ENCODE results near the gene CLPX.
"Not testable (repeated sequence)": the region's sequence is repeated elsewhere in the genome, so short reads cannot be mapped to it uniquely, and the experiment has no call there.

Gene CLPX

DNA sequence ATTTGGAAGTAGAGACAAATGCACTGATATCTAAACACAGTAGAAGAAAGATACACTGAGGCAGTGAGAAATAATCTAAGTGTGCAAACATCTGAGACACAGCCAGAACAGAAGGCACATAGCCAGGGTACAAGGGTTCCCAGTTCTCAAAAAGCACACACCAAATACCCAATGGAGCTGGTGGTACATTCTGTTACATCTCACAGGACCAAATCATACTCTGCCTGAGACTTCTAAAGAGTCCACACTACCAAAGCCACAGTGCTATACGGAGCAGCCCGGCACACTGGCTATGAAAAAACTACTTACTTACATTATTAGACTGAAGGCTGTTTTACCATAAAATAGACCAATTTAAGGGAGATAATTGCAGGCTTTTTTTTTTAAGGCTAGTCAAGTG lies 19.3 kb downstream of the CLPX start:
- DNase-seq = no peak

DNA sequence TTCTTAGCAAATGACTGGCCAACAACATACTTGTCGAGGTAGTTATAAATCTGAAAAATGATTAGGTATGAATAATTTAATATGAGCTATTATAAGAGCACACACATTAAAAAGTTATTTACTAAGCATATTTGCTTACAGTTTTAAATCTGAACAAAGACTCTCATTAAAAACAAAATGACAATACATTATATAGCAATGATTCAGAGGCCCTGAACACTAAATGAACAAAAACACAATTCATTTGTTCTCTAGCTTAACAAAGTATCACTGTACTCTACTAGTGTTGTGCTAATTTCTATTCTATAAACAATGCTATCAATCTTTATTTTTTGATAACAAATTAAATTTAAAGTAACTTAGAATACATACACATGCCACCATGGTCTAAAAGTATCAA lies 21.0 kb downstream of the CLPX start:
- DNase-seq = no peak

DNA sequence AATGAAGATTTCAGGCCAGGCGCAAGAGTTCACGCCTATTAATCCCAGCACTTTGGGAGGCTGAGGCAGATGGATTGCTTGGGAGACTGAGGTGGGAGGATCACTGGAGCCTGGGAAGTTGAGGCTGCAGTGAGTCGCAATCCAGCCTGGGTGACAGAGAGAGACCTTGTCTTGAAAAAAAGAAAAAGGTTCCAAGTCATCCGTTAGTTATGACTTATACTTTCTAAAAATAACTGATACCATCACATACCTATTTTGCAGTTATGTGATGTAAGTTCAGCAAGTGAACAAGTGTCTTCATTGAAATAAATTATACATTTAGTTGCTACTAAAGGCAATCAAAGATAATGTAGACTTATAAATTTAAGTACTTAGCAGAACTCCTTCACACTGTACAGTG lies 22.1 kb downstream of the CLPX start:
- DNase-seq = no peak

DNA sequence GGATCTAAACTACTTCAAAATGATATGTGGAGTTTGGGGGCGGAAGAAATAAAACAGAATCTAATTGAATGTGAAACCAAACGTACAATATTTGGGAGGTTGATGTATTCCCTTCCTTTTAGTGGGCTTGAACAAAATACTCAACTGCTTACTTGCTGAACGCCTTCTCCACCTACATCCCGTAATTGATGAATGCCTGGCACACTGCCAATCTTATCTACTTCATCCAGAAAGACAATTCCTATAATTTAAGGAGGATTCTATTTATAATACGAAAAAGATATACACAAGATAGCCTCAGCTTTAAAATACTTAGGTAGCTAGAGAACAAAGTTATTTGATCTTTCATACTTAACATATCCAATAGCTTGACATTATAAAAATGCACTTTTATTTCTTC lies 28.4 kb downstream of the CLPX start:
- DNase-seq = no peak

DNA sequence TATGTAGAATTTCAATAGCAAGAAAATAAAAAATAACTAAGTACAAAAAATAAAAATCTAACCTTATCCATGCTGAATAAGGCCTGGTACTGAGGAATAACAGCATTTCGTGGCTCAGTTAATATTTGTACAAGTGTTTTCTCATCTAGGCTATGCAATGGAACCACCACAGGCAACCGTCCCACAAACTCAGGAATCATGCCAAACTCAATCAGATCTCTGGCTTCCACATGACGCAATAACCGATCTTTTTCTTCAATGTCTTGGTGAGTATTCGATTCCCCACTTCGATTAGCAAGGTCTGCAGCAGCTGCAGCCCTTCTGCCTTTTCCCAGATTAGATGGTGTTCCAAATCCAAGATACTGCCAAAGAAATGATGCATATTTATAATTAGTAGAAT lies 30.4 kb downstream of the CLPX start:
- DNase-seq = no peak

DNA sequence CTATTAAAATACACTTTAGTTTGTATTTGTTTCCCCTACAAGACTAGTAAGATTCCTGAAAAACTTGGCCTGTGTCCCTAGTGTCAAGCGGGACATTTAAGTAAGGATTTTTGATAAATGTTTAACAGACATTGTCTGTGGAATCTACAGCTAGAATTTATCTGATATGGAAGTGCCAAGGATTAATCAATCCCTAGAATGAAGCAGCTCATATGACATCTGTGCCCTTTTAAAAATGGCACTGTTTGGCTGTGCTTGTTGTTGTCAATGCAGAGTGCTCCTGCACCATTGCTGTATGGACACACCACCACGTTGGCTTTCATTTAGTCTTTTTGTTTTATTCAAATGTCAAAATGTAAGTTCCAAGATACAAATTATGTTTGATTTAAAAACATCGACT lies 37.2 kb downstream of the CLPX start:
- no peak for DNase-seq

DNA sequence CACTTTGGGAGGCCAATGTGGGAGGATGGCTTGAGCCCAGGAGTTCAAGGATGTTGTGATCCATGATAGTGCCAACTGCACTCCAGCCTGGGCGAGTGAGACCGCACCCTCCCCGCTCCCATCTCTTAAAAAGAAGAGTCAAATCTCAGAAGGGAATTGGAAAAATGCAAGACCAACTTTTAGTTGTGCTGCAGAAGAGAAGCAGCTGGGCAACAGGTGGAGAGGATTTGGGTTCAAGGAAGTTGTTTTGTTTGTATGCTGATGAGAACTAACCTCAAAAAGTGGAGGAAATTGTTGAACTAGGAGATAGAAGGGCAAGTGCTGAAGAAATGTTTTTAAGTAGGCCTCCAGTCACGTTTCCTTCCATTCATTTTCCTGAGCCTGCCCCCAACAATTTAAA lies 38.7 kb downstream of the CLPX start:
- no peak for DNase-seq

DNA sequence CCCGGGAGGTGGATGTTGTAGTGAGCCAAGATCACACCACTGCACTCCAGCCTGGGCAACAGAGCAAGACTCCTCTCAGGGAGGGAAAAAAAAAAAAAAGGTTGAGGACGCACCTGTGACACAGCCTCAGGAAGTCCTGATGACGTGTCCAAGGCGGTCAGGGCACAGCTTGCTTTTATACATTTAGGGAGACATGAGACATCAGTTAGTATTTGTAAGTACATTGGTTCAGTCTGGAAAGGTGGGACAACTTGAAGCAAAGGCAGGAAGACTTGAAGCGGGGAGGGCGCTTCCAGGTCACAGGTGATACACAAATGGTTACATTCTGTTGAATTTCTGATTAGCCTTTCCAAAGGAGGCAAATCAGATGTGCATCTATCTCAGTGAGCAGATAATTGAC lies 46.5 kb downstream of the CLPX start:
- not testable (repeated sequence) for DNase-seq

DNA sequence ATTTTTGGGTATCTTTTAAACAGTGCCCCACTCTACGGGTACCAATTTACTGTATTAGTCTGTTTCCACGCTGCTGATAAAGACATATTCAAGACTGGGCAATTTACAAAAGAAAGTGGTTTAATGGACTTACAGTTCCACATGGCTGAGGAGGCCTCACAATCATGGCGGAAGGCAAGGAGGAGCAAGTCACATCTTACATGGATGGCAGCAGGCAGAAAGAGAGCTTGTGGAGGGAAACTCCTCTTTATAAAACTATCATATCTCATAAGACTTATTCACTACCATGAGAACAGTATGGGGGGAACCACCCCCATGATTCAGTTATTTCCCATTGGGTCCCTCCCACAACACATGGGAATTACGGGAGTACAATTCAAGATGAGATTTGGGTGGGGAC lies 47.2 kb downstream of the CLPX start:
- DNase-seq = not testable (repeated sequence)

DNA sequence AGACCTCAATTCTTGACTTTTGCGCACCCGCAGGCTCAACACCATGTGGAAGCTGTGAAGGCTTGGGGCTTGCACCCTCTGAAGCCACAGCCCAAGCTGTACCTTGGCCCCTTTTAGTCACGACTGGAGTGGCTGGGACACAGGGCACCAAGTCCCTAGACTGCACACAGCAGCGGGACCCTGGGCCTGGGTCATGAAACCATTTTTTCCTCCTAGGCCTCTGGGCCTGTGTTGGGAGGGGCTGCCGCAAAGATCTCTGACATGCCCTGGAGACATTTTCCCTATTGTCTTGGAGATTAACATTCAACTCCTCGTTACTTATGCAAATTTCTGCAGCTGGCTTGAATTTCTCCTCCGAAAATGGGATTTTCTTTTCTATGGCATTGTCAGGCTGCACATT lies 48.1 kb downstream of the CLPX start:
- DNase-seq = not testable (repeated sequence)

DNA sequence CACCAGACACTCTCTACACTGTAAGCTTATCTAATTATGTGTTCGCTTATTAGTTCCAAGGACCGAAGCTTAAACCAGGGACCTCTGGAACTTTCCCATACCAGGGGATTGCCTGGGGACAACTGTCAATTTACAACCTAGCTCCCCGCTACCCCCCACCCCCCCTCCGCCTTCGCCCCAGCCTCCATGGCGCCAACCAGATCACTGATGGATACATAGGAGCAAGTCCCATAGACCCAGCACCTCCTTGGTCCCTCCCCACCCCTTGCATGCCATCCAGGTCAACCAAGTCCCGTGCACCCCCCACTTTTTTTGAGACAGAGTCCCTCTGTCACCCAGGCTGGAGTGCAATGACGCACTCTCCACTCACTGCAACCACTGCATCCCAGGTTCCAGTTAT lies 50.6 kb downstream of the CLPX start:
- DNase-seq = no peak

DNA sequence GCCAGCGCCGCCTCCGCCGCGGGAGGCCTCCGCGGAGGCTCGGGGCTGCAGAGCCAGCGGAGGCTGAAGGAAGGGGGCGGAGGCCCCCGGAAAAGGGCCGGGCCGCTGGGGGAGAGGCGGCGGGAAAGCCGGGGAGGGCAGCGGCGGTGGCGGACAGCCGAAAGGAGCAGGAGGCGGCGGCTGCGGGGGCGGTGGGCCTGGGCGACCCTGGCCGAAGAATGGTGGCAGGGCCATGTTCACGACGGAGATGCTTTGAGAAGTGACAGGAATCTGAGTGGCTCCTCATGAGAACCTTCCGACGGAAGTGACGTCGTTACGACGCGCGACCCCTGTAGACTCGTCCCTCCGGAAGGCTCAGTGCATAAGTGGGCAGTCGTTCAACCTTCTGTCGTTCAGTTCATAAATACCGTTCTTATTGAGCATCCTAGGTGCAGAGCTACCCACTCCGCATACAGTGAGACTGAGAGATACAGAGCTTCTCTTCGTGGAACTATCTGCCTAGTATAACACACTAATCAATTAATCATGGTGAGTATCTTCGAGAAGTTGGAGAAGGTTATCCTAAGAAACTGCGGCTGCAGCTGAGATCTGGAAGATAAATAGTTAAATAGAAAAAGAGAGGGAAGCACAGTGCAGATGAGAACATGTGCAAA lies 51.5 kb downstream of the CLPX start, which contains the start of gene PDCD7:
Gene PDCD7 (minus strand): TSS at position 261 of the 653 bp plus-strand sequence. CDS start 27 bp downstream, at position 234.
- peak; percentile 73 for DNase-seq

DNA sequence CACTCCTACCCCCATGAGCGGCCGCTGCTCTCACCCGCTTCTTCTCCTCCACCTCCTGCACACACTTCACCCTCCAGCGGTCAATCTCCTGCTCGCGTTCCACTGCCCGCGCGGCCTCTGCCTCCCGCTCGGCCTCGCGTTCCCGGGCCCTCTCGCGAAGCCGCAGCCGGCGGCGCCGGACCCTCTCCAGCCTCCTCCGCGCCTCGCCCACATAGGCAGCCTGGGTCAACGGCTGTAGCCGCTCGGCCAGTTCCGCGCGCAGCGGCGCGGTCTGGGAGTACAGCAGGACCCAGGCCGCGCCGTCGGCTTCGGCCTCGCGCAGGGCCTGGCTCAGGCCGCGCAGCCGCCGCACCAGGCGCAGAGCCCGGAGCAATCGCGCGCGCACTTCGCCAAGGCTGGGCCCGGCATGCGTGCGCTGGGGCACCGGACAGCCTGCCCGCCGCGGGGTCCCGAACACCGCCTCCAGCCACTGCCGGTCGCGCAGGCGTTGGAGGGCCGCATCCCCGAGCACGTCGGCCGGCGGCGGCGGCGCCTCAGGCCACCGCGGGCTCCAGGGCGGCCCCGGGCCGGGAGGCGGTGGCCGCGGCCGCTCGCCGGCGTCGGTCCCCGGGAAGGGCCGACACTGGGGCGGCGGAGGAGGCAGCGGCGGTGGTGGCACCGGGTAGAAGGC lies 52.1 kb downstream of the CLPX start:
- DNase-seq = no peak

DNA sequence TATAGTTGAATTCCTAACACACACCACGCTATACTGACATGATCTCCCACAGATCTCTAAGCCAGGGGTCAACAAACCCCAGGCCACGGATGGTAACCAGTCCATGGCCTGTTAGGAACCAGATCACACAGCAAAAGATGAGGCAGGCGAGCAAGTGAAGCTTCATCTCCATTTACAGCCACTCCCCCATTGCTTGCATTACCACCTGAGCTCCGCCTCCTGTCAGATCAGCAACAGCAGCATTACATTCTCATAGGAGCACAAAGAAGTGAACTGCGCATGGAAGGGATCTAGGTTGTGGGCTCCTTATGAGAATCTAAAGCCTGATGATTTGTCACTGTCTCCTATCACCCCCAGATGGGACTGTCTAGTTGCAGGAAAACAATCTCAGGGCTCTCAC lies 54.2 kb downstream of the CLPX start:
- no peak for DNase-seq

DNA sequence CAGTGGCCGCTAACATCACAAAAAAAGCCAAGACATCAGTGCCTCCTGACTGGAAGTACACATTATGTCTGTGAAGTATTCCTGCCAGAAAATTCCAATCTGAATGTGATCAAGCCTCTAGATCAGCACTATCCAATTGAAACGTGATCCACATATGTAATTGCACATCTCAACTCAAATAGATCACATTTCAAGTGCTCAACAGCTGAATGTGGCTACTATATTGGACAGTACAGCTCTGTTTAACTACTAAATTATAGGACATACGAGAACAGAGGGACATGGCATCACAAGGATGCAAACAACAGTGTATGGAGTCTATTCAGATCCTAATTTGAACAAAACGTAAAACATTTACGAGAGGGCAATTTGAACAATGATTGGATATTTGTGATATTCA lies 69.6 kb downstream of the CLPX start:
- DNase-seq = no peak

DNA sequence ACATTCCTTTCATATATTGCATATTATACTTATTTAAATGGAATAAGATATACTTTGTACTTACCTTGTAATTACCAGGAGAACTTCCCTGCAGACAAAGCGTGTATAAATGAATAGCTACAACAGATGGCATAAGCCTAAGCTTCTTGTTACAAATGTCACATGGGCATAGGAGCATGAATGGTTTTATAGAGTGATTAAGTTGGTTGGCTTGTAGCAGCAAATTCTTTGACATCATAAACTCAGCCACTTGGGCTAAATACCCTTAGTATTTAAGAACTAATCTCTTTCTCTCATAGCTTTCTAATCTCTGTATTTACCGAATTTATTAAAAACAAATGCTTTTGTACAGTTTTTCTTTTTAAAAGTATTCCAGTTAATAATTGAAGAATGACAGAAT lies 70.1 kb downstream of the CLPX start, which contains the start of gene UBAP1L:
Gene UBAP1L (minus strand): TSS at position 115 of the 400 bp plus-strand sequence. CDS start 8,985 bp downstream, outside the sequence.
- no peak for DNase-seq

DNA sequence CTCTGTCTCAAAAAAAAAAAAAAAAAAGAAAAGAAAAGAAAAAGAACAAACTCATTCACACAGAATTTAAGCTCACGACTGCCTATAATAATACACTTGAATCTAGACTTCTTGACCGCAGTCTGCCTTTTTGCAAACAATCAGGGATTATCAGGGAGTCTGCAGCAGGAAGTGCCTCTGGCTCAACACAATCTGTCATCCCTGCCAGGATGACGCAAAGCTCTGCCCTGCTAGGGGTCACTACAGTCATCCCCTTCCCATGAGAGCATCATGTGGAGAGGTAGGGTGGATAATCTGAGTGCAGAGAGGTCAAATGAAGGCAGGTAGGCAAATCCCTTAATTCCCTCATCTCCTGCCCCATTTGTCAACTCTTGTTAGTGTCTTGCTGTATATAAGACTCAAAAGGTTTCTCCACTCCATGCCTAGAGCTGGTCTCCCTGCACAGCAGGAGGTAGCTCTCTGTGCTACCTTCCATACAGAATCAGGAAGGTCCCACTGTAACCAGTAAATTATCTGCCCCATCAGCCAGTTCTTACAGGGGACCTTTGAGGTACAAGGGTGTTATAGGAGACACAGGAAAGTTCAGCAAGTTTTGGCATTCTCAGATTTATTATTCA lies 74.4 kb downstream of the CLPX start:
- DNase-seq = no peak

DNA sequence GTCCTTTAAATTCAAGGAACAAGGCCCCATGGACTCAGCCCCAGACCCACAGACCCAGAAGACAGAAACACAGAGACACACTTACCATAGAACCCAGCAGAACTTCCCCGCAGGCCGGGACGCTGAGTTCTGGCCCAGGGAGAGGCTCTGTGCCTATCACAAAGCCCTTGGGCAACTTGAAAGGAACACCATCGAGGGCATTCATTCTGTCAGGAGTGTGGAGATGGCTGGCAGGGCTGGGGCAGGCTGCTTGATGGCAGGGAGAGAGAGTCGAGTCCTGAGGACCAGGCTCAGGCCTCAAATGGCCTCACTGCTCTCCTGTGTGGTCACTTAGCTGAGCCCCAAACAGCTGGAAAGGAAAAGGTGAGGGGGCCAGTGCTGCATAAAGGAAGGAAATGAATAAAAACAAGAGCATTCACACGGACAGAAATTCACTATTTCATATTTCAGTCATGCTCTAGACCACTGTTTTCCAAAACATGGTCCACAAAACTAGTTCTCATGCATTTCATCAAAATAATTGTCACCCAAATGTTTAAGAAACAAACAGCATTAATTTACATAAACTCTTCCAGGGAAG lies 79.0 kb downstream of the CLPX start:
- no peak for DNase-seq

DNA sequence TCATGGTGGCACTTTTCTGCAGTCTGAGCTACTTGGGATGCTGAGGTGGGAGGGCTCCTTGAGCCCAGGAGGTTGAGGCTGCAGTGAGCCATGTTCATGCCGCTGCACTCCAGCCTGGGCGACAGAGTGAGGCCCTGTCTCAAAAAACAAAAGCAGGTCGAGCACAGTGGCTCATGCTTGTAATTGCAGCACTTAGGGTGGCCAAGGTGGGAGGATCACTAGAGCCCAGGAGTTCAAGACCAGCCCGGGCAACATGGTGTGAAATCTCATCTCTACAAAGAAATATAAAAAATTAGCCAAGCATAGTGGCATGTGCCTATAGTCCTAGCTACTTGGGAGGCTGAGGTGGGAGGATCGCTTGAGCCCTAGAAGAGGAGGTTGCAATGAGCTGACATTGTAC lies 80.1 kb downstream of the CLPX start:
- no peak for DNase-seq

DNA sequence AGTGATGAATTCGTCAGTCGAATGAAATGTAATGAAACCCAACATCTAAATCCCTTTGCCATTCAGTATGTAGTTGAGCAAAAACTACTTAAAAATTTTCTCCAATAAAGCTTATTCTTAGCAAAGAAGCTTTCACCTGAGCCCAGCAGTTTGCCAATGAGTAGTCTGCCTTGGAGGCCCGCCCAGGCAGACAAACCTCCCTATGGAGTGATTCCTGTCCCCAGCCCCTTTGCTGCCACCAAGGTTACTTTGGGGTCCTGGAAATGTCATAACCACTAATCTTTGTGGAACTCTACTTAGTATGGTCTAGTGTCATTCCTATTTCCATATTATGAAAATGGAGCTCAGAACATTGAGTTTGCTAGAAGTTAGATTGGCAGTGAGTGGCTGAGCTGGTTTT lies 82.2 kb downstream of the CLPX start:
- no peak for DNase-seq

DNA sequence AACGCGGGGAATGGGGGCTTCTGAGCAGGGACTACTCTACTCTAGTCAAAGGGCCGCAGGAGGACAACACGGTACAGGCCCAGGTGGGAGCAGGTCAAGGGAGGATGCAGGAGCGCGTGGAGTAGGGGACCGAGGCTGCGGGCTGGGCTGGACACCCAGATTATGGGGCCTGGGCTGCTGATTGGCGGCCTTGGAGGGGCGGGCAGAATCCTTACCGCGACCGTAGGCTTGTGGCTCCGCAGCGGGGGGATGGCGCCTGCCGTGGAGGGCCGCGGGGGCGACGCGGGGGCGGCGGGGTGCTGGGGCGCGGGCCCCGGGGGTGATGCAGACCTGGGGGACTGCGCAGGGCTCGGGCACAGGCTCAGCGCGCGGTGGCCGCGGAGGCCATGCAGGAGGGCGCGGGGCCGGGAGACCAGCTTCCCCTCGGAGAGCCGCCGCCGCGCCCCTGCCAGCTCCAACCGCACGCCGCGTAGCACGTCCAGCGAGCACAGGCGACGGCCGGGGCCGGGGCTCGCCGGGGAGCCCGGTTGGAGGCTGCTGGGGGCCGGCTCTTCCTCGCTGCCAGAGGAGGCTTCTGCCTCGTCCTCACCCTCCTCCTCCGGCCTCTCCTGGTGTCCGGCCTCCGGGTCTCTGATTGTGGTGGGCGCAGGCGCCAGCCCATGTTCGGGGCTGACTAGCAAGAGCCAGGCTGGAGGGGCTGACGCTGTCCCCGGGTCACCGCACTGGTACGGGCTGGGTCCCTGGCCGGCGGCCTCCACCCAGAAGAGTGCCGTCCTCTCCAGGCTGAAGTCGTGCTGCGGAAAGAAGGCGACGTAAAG lies 83.0 kb downstream of the CLPX start:
- DNase-seq = no peak

DNA sequence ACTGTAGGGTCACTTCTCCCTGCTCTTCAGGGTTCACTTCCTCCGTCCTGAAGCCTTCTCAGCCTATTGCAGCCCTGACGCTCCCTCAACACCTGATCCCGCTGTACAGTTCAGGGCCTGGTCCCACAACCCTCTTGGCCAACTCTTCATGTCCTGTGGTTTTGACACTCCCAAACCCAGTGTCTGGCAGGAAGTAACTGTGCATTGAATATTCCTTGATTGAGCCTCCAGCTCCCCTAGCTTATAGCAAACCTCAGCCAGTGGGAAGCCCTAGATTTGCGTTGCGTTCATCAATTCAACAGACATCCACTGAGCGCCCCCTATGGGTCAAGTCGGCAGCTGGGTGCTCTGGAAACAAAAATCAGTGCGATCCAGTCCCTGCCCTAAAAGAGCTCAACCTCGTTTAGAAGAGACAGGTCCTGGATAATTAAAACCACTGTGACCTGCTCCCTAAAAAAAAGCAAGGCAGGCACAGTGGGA lies 83.7 kb downstream of the CLPX start:
- DNase-seq = no peak

DNA sequence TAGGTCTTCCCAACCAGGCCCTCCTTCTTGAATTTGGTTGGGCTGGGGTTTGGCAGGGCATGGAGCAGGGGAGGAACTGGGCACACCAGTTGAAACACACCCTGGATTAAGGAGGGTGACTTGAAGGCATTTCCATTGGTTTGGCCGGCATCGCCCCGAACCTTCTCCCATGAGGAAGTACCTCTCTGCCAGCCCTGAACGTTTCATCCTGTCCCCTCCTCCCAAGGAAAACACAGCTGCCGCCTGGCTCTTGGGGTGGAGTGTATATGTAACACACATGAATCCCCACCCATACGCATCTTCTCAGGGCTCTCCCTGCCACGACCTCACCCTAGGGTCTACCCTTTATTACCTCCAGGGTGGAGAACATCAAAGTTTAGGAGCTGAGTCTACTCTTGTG lies 84.7 kb downstream of the CLPX start:
- no peak for DNase-seq
